Stimulated activated CD8-positive, alpha-beta memory T cell treated with anti-CD3 and anti-CD28 coated beads, Interleukin-4, amount 100 ng/mL, for 1 hour (primary cell): ENCODE measurements around the gene ENPEP.
A peak's percentile ranks its signal among the peaks of the same experiment; 100 is the strongest.
"Not testable (repeated sequence)": the region's sequence is repeated elsewhere in the genome, so short reads cannot be mapped to it uniquely, and the experiment has no call there.

Source experiments
- DNase-seq, 2 donors: peaks; one replicate each; pipeline ENCODE4 v3.0.0-alpha.2; 2020; ENCODE audit warnings: low read depth in 2 of 2, low spot score in 1 of 2

Gene ENPEP

GRCh38 chr4:110516106-110516922, 40.4 kb downstream of the ENPEP start:
- peak; percentile 36 to 50 for DNase-seq

- no peak for DNase-seq
Observed at GRCh38 chr4:110518889-110519490, 43.0 kb downstream of the ENPEP start.

- DNase-seq, result no peak
Observed at GRCh38 chr4:110520886-110521285, 44.9 kb downstream of the ENPEP start.

GRCh38 chr4:110526589-110526988, 50.6 kb downstream of the ENPEP start:
- DNase-seq, result no peak

- DNase-seq, result no peak
Observed at GRCh38 chr4:110527156-110527555, 51.2 kb downstream of the ENPEP start.

GRCh38 chr4:110532901-110533589, 57.1 kb downstream of the ENPEP start:
- no peak for DNase-seq

GRCh38 chr4:110533590-110533910, 57.6 kb downstream of the ENPEP start:
- DNase-seq, result no peak

GRCh38 chr4:110533940-110534339, 58.0 kb downstream of the ENPEP start:
- no peak for DNase-seq

- DNase-seq, result no peak
Observed at GRCh38 chr4:110540581-110540980, 64.6 kb downstream of the ENPEP start.

- DNase-seq, result no peak
Observed at GRCh38 chr4:110540982-110541451, 65.1 kb downstream of the ENPEP start.

GRCh38 chr4:110543577-110543976, 67.6 kb downstream of the ENPEP start:
- no peak for DNase-seq

GRCh38 chr4:110544594-110544993, 68.6 kb downstream of the ENPEP start:
- DNase-seq, result no peak

GRCh38 chr4:110550260-110550659, 74.3 kb downstream of the ENPEP start:
- DNase-seq, result no peak

GRCh38 chr4:110553197-110553596, 77.2 kb downstream of the ENPEP start:
- DNase-seq, result no peak

GRCh38 chr4:110567214-110567613, 91.3 kb downstream of the ENPEP start:
- DNase-seq, result no peak

GRCh38 chr4:110576696-110577095, 100.7 kb downstream of the ENPEP start:
- not testable (repeated sequence) for DNase-seq

GRCh38 chr4:110586131-110586850, 110.3 kb downstream of the ENPEP start:
- DNase-seq, result no peak

GRCh38 chr4:110587666-110588285, 111.8 kb downstream of the ENPEP start:
- DNase-seq, result no peak

- no peak for DNase-seq
Observed at GRCh38 chr4:110589297-110589696, 113.3 kb downstream of the ENPEP start.

- DNase-seq, result no peak
Observed at GRCh38 chr4:110595583-110595982, 119.6 kb downstream of the ENPEP start.

- DNase-seq, result no peak
Observed at GRCh38 chr4:110596431-110596830, 120.5 kb downstream of the ENPEP start.
